WTC11 (cell line): Measurements from ENCODE around the gene PARP4. TPM values are rescaled to one million over a fixed set of nuclear protein-coding genes. Genes with fewer than 3 reads are reported as not detected.
"Not testable (repeated sequence)": the region's sequence is repeated elsewhere in the genome, so short reads cannot be mapped to it uniquely, and the experiment has no call there.

ENCODE experiments used
- ATAC-seq: fragments of 200-7000 bp; cut with Tn5 transposase; 2 replicates; pipeline ENCODE4 v1.10.0; 2021; ENCODE audit warnings: mild to moderate bottlenecking, moderate library complexity
- CTCF ChIA-PET: fragments of 300-600 bp; sonication (Branson Sonifier 250); formaldehyde crosslinking; loops from one replicate; lab custom pipeline; 2021; ENCODE audit warnings: antibody characterized with exemption; lab: Charles Lee
- POLR2A ChIA-PET: fragments of 350-600 bp; sonication (Branson Sonifier 250); formaldehyde crosslinking; loops from one replicate; lab custom pipeline; 2021; ENCODE audit warnings: antibody characterized with exemption; lab: Charles Lee
- DNase-seq: peaks from one replicate; pipeline ENCODE4 v3.0.0; 2021; ENCODE audit warnings: low spot score
- H3K27ac Mint-ChIP-seq: 2 replicates; pipeline ENCODE4 v1.8.0; 2021; ENCODE audit warnings: mixed read lengths
- H3K27me3 Mint-ChIP-seq: 2 replicates; pipeline ENCODE4 v1.8.0; 2021; ENCODE audit warnings: low read depth, mild to moderate bottlenecking, moderate library complexity, mixed read lengths
- H3K36me3 Mint-ChIP-seq: 2 replicates; pipeline ENCODE4 v1.8.0; 2021; ENCODE audit warnings: mixed read lengths
- H3K4me1 Mint-ChIP-seq: 2 replicates; pipeline ENCODE4 v1.8.0; 2022; ENCODE audit warnings: mixed read lengths
- H3K4me3 Mint-ChIP-seq: 2 replicates; pipeline ENCODE4 v1.8.0; 2021; ENCODE audit warnings: mild to moderate bottlenecking, moderate library complexity, mixed read lengths
- H3K9me3 Mint-ChIP-seq: 2 replicates; pipeline ENCODE4 v1.8.0; 2021; ENCODE audit warnings: mixed read lengths
- ATF1 ChIP-seq: sonication (generic); formaldehyde crosslinking; IDR thresholded peaks from 2 replicates; pipeline ENCODE4 v1.8.1; 2023; ENCODE audit warnings: mild to moderate bottlenecking, moderate library complexity, missing genetic modification reagents
- CDX4 ChIP-seq: fragments of 250-450 bp; sonication (Bioruptor Pico); IDR thresholded peaks from 2 replicates; pipeline ENCODE4 v1.9.0; 2021; ENCODE audit warnings: moderate library complexity, mild to moderate bottlenecking, inconsistent platforms, borderline replicate concordance
- ESRRA ChIP-seq: sonication (generic); formaldehyde crosslinking; IDR thresholded peaks from 2 replicates; pipeline ENCODE4 v1.8.1; 2022; ENCODE audit warnings: mild to moderate bottlenecking, missing genetic modification reagents, borderline replicate concordance
- ETV6 ChIP-seq: sonication (generic); formaldehyde crosslinking; IDR thresholded peaks from 2 replicates; pipeline ENCODE4 v1.8.1; 2022; ENCODE audit warnings: mild to moderate bottlenecking, missing genetic modification reagents
- FOXJ3 ChIP-seq: sonication (generic); formaldehyde crosslinking; IDR thresholded peaks from 2 replicates; pipeline ENCODE4 v1.9.0; 2021; ENCODE audit warnings: missing genetic modification reagents, mild to moderate bottlenecking, borderline replicate concordance
- GABPB1 ChIP-seq: sonication (generic); formaldehyde crosslinking; IDR thresholded peaks from 2 replicates; pipeline ENCODE4 v1.8.1; 2023; ENCODE audit warnings: mild to moderate bottlenecking, missing genetic modification reagents
- HMGA2 ChIP-seq: fragments of 250-450 bp; sonication (Bioruptor Pico); IDR thresholded peaks from 2 replicates; pipeline ENCODE4 v1.4.0; 2021; ENCODE audit warnings: mild to moderate bottlenecking, moderate library complexity
- IRF2 ChIP-seq: sonication (generic); formaldehyde crosslinking; IDR thresholded peaks from 2 replicates; pipeline ENCODE4 v1.8.0; 2022; ENCODE audit warnings: low read depth, missing genetic modification reagents, borderline replicate concordance
- JAZF1 ChIP-seq: fragments of 250-450 bp; sonication (Bioruptor Pico); IDR thresholded peaks from 2 replicates; pipeline ENCODE4 v1.9.0; 2021; ENCODE audit warnings: moderate library complexity, mild to moderate bottlenecking, inconsistent platforms
- MXD4 ChIP-seq: fragments of 250-450 bp; sonication (Bioruptor Pico); IDR thresholded peaks from 2 replicates; pipeline ENCODE4 v1.8.0; 2021; ENCODE audit warnings: mild to moderate bottlenecking, moderate library complexity, borderline replicate concordance
- MYBL2 ChIP-seq: sonication (generic); formaldehyde crosslinking; IDR thresholded peaks from 2 replicates; pipeline ENCODE4 v1.8.1; 2023; ENCODE audit warnings: mild to moderate bottlenecking, moderate library complexity, missing genetic modification reagents
- NFE2L1 ChIP-seq: sonication (generic); formaldehyde crosslinking; IDR thresholded peaks from 2 replicates; pipeline ENCODE4 v1.8.1; 2023; ENCODE audit warnings: missing genetic modification reagents
- NFYB ChIP-seq: sonication (generic); formaldehyde crosslinking; conservative IDR thresholded peaks from 2 replicates; pipeline ENCODE4 v1.8.0; 2022; ENCODE audit warnings: low read depth, missing genetic modification reagents
- RELA ChIP-seq: sonication (generic); formaldehyde crosslinking; IDR thresholded peaks from 2 replicates; pipeline ENCODE4 v1.8.1; 2022; ENCODE audit warnings: missing genetic modification reagents, mild to moderate bottlenecking, borderline replicate concordance
- STAT6 ChIP-seq: sonication (generic); formaldehyde crosslinking; conservative IDR thresholded peaks from 2 replicates; pipeline ENCODE4 v1.8.1; 2023; ENCODE audit warnings: mild to moderate bottlenecking, low read depth, missing genetic modification reagents, moderate library complexity
- TCF7 ChIP-seq: sonication (generic); formaldehyde crosslinking; IDR thresholded peaks from 2 replicates; pipeline ENCODE4 v1.8.0; 2022; ENCODE audit warnings: mild to moderate bottlenecking, low read depth, missing genetic modification reagents, moderate library complexity
- ZNF263 ChIP-seq: sonication (generic); formaldehyde crosslinking; IDR thresholded peaks from 2 replicates; pipeline ENCODE4 v1.8.1; 2022; ENCODE audit warnings: low read depth, mild to moderate bottlenecking, moderate library complexity, missing genetic modification reagents
- ZNF512 ChIP-seq: sonication (generic); formaldehyde crosslinking; IDR thresholded peaks from 2 replicates; pipeline ENCODE4 v1.8.1; 2022; ENCODE audit warnings: missing genetic modification reagents, borderline replicate concordance
- total RNA-seq: library from RNA; stranded (reverse); gene quantifications from 3 replicates; pipeline ENCODE4 v1.2.3, GENCODE V29; 2021
- TF ChIP-seq, protein P1 (sequence below): sonication (generic); formaldehyde crosslinking; IDR thresholded peaks from 2 replicates; pipeline ENCODE4 v1.8.1; 2022; ENCODE audit warnings: low read depth, missing genetic modification reagents, borderline replicate concordance
- TF ChIP-seq, protein P2 (sequence below): sonication (generic); formaldehyde crosslinking; IDR thresholded peaks from 2 replicates; pipeline ENCODE4 v1.8.1; 2022; ENCODE audit warnings: mild to moderate bottlenecking, moderate library complexity, missing genetic modification reagents
- TF ChIP-seq, protein P3 (sequence below): sonication (generic); formaldehyde crosslinking; IDR thresholded peaks from 2 replicates; pipeline ENCODE4 v1.8.0; 2022; ENCODE audit warnings: mild to moderate bottlenecking, missing genetic modification reagents
- TF ChIP-seq, protein P4 (sequence below): fragments of 250-450 bp; sonication (Bioruptor Pico); IDR thresholded peaks from 2 replicates; pipeline ENCODE4 v2.1.2; 2022; ENCODE audit warnings: mild to moderate bottlenecking, moderate library complexity
- TF ChIP-seq, protein P5 (sequence below): sonication (generic); formaldehyde crosslinking; conservative IDR thresholded peaks from 2 replicates; pipeline ENCODE4 v1.8.1; 2022; ENCODE audit warnings: mild to moderate bottlenecking, missing genetic modification reagents

The PARP4 gene
- total RNA-seq, 1 experiment from 2014 or later, result 30.7 TPM

DNA sequence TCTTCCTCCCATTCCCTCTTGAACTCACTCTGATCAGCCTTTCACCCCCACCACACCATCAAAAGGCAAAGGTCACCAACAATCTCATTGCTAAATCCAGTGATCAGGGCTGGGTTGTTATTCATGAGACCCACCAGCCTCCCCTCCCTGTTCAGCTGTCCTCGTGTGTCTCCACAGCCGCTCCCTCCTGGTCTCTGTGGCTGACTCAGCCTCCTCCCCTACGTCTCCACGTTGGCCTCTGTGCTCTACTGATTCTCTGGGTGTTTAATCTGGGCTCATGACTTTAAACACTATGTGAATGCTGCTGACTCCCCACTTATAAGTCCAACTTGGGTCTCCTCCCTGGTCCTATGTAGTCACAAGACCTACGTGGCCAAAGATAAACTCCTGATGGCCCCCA, 38.9 kb downstream of the PARP4 start:
- DNase-seq (no peak), ATAC-seq (no peak)
- TF ChIP-seq, protein P1, sequence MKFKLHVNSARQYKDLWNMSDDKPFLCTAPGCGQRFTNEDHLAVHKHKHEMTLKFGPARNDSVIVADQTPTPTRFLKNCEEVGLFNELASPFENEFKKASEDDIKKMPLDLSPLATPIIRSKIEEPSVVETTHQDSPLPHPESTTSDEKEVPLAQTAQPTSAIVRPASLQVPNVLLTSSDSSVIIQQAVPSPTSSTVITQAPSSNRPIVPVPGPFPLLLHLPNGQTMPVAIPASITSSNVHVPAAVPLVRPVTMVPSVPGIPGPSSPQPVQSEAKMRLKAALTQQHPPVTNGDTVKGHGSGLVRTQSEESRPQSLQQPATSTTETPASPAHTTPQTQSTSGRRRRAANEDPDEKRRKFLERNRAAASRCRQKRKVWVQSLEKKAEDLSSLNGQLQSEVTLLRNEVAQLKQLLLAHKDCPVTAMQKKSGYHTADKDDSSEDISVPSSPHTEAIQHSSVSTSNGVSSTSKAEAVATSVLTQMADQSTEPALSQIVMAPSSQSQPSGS (CRISPR knock-in tag), result no peak
- no peak for TF ChIP-seq ATF1 (CRISPR knock-in tag)
- no peak for TF ChIP-seq JAZF1 (CRISPR knock-in tag)
- TF ChIP-seq, protein P2, sequence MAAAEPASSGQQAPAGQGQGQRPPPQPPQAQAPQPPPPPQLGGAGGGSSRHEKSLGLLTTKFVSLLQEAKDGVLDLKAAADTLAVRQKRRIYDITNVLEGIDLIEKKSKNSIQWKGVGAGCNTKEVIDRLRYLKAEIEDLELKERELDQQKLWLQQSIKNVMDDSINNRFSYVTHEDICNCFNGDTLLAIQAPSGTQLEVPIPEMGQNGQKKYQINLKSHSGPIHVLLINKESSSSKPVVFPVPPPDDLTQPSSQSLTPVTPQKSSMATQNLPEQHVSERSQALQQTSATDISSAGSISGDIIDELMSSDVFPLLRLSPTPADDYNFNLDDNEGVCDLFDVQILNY (CRISPR knock-in tag), result no peak
- TF ChIP-seq ESRRA (CRISPR knock-in tag), result no peak
- no peak for TF ChIP-seq ZNF263 (CRISPR knock-in tag)
- no peak for TF ChIP-seq HMGA2
- TF ChIP-seq, protein P3, sequence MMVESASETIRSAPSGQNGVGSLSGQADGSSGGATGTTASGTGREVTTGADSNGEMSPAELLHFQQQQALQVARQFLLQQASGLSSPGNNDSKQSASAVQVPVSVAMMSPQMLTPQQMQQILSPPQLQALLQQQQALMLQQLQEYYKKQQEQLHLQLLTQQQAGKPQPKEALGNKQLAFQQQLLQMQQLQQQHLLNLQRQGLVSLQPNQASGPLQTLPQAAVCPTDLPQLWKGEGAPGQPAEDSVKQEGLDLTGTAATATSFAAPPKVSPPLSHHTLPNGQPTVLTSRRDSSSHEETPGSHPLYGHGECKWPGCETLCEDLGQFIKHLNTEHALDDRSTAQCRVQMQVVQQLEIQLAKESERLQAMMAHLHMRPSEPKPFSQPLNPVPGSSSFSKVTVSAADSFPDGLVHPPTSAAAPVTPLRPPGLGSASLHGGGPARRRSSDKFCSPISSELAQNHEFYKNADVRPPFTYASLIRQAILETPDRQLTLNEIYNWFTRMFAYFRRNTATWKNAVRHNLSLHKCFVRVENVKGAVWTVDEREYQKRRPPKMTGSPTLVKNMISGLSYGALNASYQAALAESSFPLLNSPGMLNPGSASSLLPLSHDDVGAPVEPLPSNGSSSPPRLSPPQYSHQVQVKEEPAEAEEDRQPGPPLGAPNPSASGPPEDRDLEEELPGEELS, result no peak
- no peak for TF ChIP-seq MYBL2
- TF ChIP-seq GABPB1, result no peak
- no peak for TF ChIP-seq RELA (CRISPR knock-in tag)
- TF ChIP-seq MXD4, result no peak
- H3K4me1 Mint-ChIP-seq, result no peaks in the 10 kb centered on the region
- no peaks in the 10 kb centered on the region for H3K27me3 Mint-ChIP-seq
- POLR2A ChIA-PET, result no interaction called here
- H3K27ac Mint-ChIP-seq, result no peak overlapping the region
- no peak overlapping the region for H3K4me3 Mint-ChIP-seq
- H3K36me3 Mint-ChIP-seq, result peaks cover 67% of the 10 kb centered on the region
- H3K9me3 Mint-ChIP-seq, result no peaks in the 10 kb centered on the region
- CTCF ChIA-PET, result no interaction called here

GRCh38 chr13:24472129-24472528, 40.4 kb downstream of the PARP4 start:
- ATAC-seq, H3K9me3 Mint-ChIP-seq, H3K4me1 Mint-ChIP-seq, H3K27ac Mint-ChIP-seq, H3K27me3 Mint-ChIP-seq, H3K4me3 Mint-ChIP-seq, CTCF ChIA-PET, POLR2A ChIA-PET, DNase-seq: not testable (repeated sequence)
- peaks cover 68% of the 10 kb centered on the region for H3K36me3 Mint-ChIP-seq

- Mint-ChIP-seq H3K4me3 (no peak overlapping the region), H3K27me3 (no peaks in the 10 kb centered on the region), H3K27ac (no peak overlapping the region), H3K9me3 (no peaks in the 10 kb centered on the region), H3K4me1 (peaks cover 6% of the 10 kb centered on the region), H3K36me3 (peaks cover 28% of the 10 kb centered on the region)
- no peak for TF ChIP-seq NFYB (CRISPR knock-in tag)
- TF ChIP-seq CDX4 (CRISPR knock-in tag), result no peak
- TF ChIP-seq IRF2 (CRISPR knock-in tag), result no peak
- no peak for TF ChIP-seq ZNF512
- TF ChIP-seq TCF7 (CRISPR knock-in tag), result no peak
- no peak for TF ChIP-seq ETV6
- TF ChIP-seq STAT6 (CRISPR knock-in tag), result no peak
- TF ChIP-seq, protein P4, sequence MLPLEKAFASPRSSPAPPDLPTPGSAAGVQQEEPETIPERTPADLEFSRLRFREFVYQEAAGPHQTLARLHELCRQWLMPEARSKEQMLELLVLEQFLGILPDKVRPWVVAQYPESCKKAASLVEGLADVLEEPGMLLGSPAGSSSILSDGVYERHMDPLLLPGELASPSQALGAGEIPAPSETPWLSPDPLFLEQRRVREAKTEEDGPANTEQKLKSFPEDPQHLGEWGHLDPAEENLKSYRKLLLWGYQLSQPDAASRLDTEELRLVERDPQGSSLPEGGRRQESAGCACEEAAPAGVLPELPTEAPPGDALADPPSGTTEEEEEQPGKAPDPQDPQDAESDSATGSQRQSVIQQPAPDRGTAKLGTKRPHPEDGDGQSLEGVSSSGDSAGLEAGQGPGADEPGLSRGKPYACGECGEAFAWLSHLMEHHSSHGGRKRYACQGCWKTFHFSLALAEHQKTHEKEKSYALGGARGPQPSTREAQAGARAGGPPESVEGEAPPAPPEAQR (CRISPR knock-in tag), result no peak
- no peak for TF ChIP-seq FOXJ3
- TF ChIP-seq, protein P5, sequence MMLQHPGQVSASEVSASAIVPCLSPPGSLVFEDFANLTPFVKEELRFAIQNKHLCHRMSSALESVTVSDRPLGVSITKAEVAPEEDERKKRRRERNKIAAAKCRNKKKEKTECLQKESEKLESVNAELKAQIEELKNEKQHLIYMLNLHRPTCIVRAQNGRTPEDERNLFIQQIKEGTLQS (CRISPR knock-in tag), result no peak
- no peak for TF ChIP-seq NFE2L1 (CRISPR knock-in tag)
- POLR2A ChIA-PET, result no interaction called here
- DNase-seq, result no peak
- ATAC-seq, result no peak
- CTCF ChIA-PET, result no interaction called here
Observed at GRCh38 chr13:24463078-24463477, 49.5 kb downstream of the PARP4 start.
